SK-N-SH (cell line): Measurements from ENCODE around the gene HS2ST1.

ENCODE experiments used
- CTCF ChIP-seq: fragments of 200-600 bp; sonication (generic); IDR thresholded peaks from 2 replicates; pipeline ENCODE4 v1.6.1; 2017; ENCODE audit warnings: antibody characterized with exemption, mild to moderate bottlenecking, moderate library complexity
- FOXJ3 ChIP-seq: sonication (generic); formaldehyde crosslinking; IDR thresholded peaks from 2 replicates; pipeline ENCODE4 v1.5.1; 2020; ENCODE audit warnings: mild to moderate bottlenecking, missing genetic modification reagents
- GABPA ChIP-seq: IDR thresholded peaks from 2 replicates; pipeline ENCODE4 v1.4.0; 2012; ENCODE audit warnings: low read depth, mild to moderate bottlenecking
- MAX ChIP-seq: IDR thresholded peaks from 2 replicates; pipeline ENCODE4 v1.4.0; 2012; ENCODE audit warnings: low read depth
- MXI1 ChIP-seq: IDR thresholded peaks from 2 replicates; pipeline ENCODE4 v1.6.1; 2012; ENCODE audit warnings: mild to moderate bottlenecking, low read depth, low read length, improper control_type of control experiment
- SMC3 ChIP-seq: IDR thresholded peaks from 2 replicates; pipeline ENCODE4 v1.6.1; 2012; ENCODE audit warnings: low read depth, low read length, improper control_type of control experiment
- YY1 ChIP-seq: IDR thresholded peaks from 2 replicates; pipeline ENCODE4 v1.4.0; 2012; ENCODE audit warnings: low read depth, mild to moderate bottlenecking

- TF ChIP-seq YY1, result no peak
- TF ChIP-seq FOXJ3, result no peak
- no peak for TF ChIP-seq CTCF
- TF ChIP-seq GABPA, result no peak
- no peak for TF ChIP-seq SMC3
- TF ChIP-seq MAX, result no peak
- TF ChIP-seq MXI1, result no peak
These were observed 230.0 kb downstream of the HS2ST1 start for GRCh38 chr1:87144316-87144895.
